RWPE2 (cell line): ENCODE data around the gene MTUS2.
A peak's percentile ranks its signal among the peaks of the same experiment; 100 is the strongest.

Experiments
- ATAC-seq: fragments of 200-7000 bp; cut with Tn5 transposase; 3 replicates; pipeline ENCODE4 v1.9.1; 2021; ENCODE audit warnings: low read depth
- DNase-seq: peaks from one replicate; pipeline ENCODE4 v3.0.0-alpha.2; 2020; ENCODE audit warnings: low spot score
- H3K27ac ChIP-seq: fragments of 450-650 bp; 2 replicates; pipeline ENCODE4 v1.5.1; 2017; ENCODE audit warnings: mild to moderate bottlenecking; ENCODE audit not compliant: poor library complexity, severe bottlenecking
- H3K27me3 ChIP-seq: fragments of 250-450 bp; sonication (Bioruptor Pico); 2 replicates; pipeline ENCODE4 v1.5.1; 2021; ENCODE audit warnings: mild to moderate bottlenecking, moderate library complexity; ENCODE audit not compliant: insufficient read depth, poor library complexity, severe bottlenecking
- H3K36me3 ChIP-seq: fragments of 250-450 bp; sonication (Bioruptor Pico); 2 replicates; pipeline ENCODE4 v1.5.1; 2020; ENCODE audit warnings: low read depth, mild to moderate bottlenecking, moderate library complexity
- H3K4me1 ChIP-seq: fragments of 250-450 bp; sonication (Bioruptor Pico); 2 replicates; pipeline ENCODE4 v1.5.1; 2021; ENCODE audit warnings: mild to moderate bottlenecking, moderate library complexity; ENCODE audit not compliant: insufficient read depth, poor library complexity, severe bottlenecking
- H3K4me3 ChIP-seq: fragments of 250-450 bp; sonication (Bioruptor Pico); 2 replicates; pipeline ENCODE4 v1.5.1; 2021; ENCODE audit warnings: mild to moderate bottlenecking, moderate library complexity; ENCODE audit not compliant: severe bottlenecking
- H3K9me3 ChIP-seq: fragments of 250-450 bp; sonication (Bioruptor Pico); 2 replicates; pipeline ENCODE4 v1.5.1; 2021; ENCODE audit warnings: mild to moderate bottlenecking, moderate library complexity; ENCODE audit not compliant: severe bottlenecking
- CTCF ChIP-seq: fragments of 450-650 bp; IDR thresholded peaks from one replicate; pipeline ENCODE4 v1.5.1; 2017; ENCODE audit warnings: mild to moderate bottlenecking, moderate library complexity; ENCODE audit not compliant: poor library complexity, severe bottlenecking

Gene MTUS2

DNA sequence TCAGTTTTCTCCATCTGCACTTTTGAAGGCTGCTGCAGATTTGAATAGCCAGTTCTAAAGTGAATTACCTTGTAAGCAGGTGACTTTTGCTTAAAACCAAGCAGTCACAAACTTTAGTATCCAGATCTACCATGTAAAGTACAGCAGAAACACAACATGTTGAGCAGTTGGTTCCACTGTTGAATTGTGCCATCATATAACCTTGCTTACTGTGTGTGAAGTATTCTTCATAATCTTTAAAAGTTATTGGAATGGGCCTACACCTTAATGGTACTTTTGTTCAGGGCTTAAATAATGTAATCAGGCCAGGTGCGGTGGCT is 23.2 kb upstream of the MTUS2 start:
- Histone ChIP-seq H3K36me3 (no peaks in the 10 kb centered on the region), H3K4me3 (no peak overlapping the region), H3K27me3 (peaks cover 7% of the 10 kb centered on the region), H3K27ac (no peak overlapping the region), H3K9me3 (no peaks in the 10 kb centered on the region), H3K4me1 (no peaks in the 10 kb centered on the region)
- ATAC-seq: no peak
- DNase-seq: no peak
- peak; percentile 62 for TF ChIP-seq CTCF

DNA sequence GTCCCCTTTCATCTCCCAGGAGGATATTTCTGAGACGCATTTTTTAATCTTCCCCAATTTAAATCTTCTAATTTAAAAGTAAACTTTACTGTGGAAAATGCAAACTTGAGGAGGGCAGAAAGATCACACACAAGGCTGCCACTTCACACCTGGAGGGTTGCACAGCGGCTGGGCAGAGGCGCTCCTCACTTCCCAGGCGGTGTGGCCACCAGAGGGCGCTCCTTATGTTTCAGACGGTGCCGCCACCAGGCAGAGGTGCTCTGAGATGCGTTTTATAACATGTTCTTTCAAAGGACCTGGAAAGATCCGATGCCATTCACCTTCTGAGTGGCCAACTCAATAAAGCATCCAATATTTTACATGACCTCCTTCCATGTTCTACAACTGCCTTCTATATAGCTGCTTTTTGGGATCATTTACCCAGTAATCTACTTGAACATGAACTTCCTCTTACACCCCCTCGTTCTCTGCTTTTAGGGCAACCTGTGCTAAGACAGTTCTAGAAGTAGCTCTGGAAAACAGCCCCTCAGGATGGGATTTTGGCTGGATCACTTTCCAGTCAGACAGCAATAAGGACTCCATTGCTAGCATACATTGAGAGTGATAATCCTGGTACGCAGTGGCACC is 14.8 kb upstream of the MTUS2 start:
- no peak for DNase-seq
- no peaks in the 10 kb centered on the region for H3K9me3 ChIP-seq
- ATAC-seq: no peak
- H3K27ac ChIP-seq: no peak overlapping the region
- no peak overlapping the region for H3K4me3 ChIP-seq
- no peaks in the 10 kb centered on the region for H3K4me1 ChIP-seq
- peaks cover 4% of the 10 kb centered on the region for H3K27me3 ChIP-seq
- TF ChIP-seq CTCF: peak; percentile 55
- no peaks in the 10 kb centered on the region for H3K36me3 ChIP-seq

GRCh38 chr13:28817204-28817603 is 2.9 kb upstream of the MTUS2 start:
- ATAC-seq (no peak), DNase-seq (no peak)
- Histone ChIP-seq H3K36me3 (no peaks in the 10 kb centered on the region), H3K4me3 (no peak overlapping the region), H3K27me3 (peaks cover 32% of the 10 kb centered on the region), H3K27ac (no peak overlapping the region), H3K4me1 (no peaks in the 10 kb centered on the region), H3K9me3 (no peaks in the 10 kb centered on the region)
- TF ChIP-seq CTCF: no peak

DNA sequence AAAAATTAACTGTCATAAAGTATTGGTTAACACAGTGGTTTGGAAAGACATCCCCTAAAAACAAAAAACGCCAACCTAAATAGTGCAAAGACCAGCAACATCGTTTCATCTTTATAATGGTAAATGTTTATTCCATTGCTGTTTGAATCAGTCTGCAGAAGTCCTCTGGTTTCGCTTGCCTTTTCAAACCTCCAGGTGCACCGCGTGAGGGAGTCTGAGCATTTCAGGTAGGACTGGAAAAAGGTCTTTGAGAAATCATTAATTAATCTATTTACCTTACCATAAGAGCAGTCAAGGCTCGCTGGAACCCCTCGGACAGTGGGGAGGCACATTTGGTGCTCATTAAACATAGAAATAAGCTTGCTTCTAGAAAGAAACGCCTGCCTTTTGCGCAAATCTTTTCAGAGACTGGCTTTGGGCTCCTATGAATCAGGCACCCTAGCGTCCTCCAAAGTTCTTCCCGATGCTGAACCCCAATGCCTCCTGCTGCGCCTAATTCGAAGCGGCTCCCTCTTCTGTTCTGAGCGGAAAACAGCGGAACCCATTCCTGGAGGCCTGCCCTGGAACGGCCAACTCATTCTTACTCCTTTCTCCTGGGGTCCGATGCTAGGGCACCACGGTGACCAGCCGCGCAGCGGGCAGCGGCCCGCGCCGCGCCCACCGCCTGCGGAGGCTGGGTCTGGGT is 951 bp upstream of the MTUS2 start:
- no peak overlapping the region for H3K4me3 ChIP-seq

More for the DNA sequence above, 951 bp upstream of the MTUS2 start:
- Histone ChIP-seq H3K9me3 (no peaks in the 10 kb centered on the region), H3K36me3 (no peaks in the 10 kb centered on the region), H3K4me1 (no peaks in the 10 kb centered on the region), H3K27me3 (peaks cover 39% of the 10 kb centered on the region), H3K27ac (no peak overlapping the region)
- no peak for TF ChIP-seq CTCF
- ATAC-seq (peak; percentile 14; the same call in 2 of the 3 replicates), DNase-seq (no peak)
